Liver (tissue), 9 donors: ENCODE data around the gene GOLGA1. TPM values are rescaled to one million over a fixed set of nuclear protein-coding genes. Genes with fewer than 3 reads are reported as not detected.

ENCODE experiments used
- DNase-seq: peaks from one replicate; pipeline ENCODE4 v3.0.0-alpha.2; 2017; ENCODE audit warnings: low spot score
- H3K27ac ChIP-seq, 2 donors: one replicate each; pipeline ENCODE4 v1.7.0; 2013; ENCODE audit warnings: inconsistent platforms in 2 of 2, low read length in 2 of 2, control low read depth in 1 of 2, low read depth in 1 of 2, mild to moderate bottlenecking in 1 of 2
- H3K27me3 ChIP-seq, 4 donors: one replicate each; pipeline versions ENCODE4 v1.6.1 to v1.7.0; 2013; ENCODE audit warnings: low read length in 3 of 4, inconsistent platforms in 1 of 4, mild to moderate bottlenecking in 1 of 4, moderate library complexity in 1 of 4; ENCODE audit not compliant: control insufficient read depth in 4 of 4, insufficient read depth in 4 of 4
- H3K36me3 ChIP-seq, 4 donors: one replicate each; pipeline versions ENCODE4 v1.6.1 to v1.7.0; 2013; ENCODE audit warnings: low read length in 3 of 4, mild to moderate bottlenecking in 3 of 4, low read depth in 1 of 4, moderate library complexity in 1 of 4; ENCODE audit not compliant: control insufficient read depth in 4 of 4, insufficient read depth in 3 of 4
- H3K4me1 ChIP-seq, 4 donors: one replicate each; pipeline versions ENCODE4 v1.6.1 to v1.7.0; 2013; ENCODE audit warnings: low read length in 3 of 4, mild to moderate bottlenecking in 3 of 4, moderate library complexity in 1 of 4; ENCODE audit not compliant: control insufficient read depth in 4 of 4, insufficient read depth in 4 of 4
- H3K4me3 ChIP-seq, 3 donors: one replicate each; pipeline versions ENCODE4 v1.6.1 to v1.7.0; 2013; ENCODE audit warnings: low read length in 3 of 3, control low read depth in 1 of 3, low read depth in 1 of 3, mild to moderate bottlenecking in 1 of 3
- H3K9ac ChIP-seq, 2 donors: one replicate each; pipeline ENCODE4 v1.7.0; 2013; ENCODE audit warnings: low read length in 2 of 2, mild to moderate bottlenecking in 2 of 2, moderate library complexity in 2 of 2, control low read depth in 1 of 2, low read depth in 1 of 2
- H3K9me3 ChIP-seq, 4 donors: one replicate each; pipeline versions ENCODE4 v1.6.1 to v1.7.0; 2013; ENCODE audit warnings: low read length in 3 of 4; ENCODE audit not compliant: control insufficient read depth in 4 of 4
- FOXA1 ChIP-seq: IDR thresholded peaks from 2 replicates; pipeline ENCODE4 v1.6.1; 2016; ENCODE audit warnings: antibody characterized with exemption
- FOXA2 ChIP-seq: IDR thresholded peaks from 2 replicates; pipeline ENCODE4 v1.6.1; 2016; ENCODE audit warnings: antibody characterized with exemption
- GABPA ChIP-seq, 2 donors: IDR thresholded peaks in 1 of 2; conservative IDR thresholded peaks in 1 of 2; 2 replicates each; pipeline ENCODE4 v1.6.1; 2016; ENCODE audit warnings: antibody characterized with exemption in 2 of 2, mild to moderate bottlenecking in 1 of 2, moderate library complexity in 1 of 2
- HNF4A ChIP-seq, 2 donors: conservative IDR thresholded peaks; 2 replicates each; pipeline ENCODE4 v1.6.1; 2016; ENCODE audit warnings: antibody characterized with exemption in 2 of 2, mild to moderate bottlenecking in 2 of 2
- HNF4G ChIP-seq: IDR thresholded peaks from 2 replicates; pipeline ENCODE4 v1.6.1; 2016; ENCODE audit warnings: antibody characterized with exemption
- JUND ChIP-seq, 2 donors: IDR thresholded peaks; 2 replicates each; pipeline ENCODE4 v1.6.1; 2016; ENCODE audit warnings: antibody characterized with exemption in 2 of 2
- RAD21 ChIP-seq, 2 donors: IDR thresholded peaks; 2 replicates each; pipeline ENCODE4 v1.6.1; 2016; ENCODE audit warnings: antibody characterized with exemption in 2 of 2, mild to moderate bottlenecking in 2 of 2
- RXRA ChIP-seq, 2 donors: IDR thresholded peaks; 2 replicates each; pipeline ENCODE4 v1.6.1; 2017 to 2018; ENCODE audit warnings: antibody characterized with exemption in 2 of 2, mild to moderate bottlenecking in 1 of 2
- SP1 ChIP-seq: IDR thresholded peaks from 2 replicates; pipeline ENCODE4 v1.6.1; 2018; ENCODE audit warnings: antibody characterized with exemption, mild to moderate bottlenecking
- TAF1 ChIP-seq: conservative IDR thresholded peaks from 2 replicates; pipeline ENCODE4 v1.6.1; 2016; ENCODE audit warnings: antibody characterized with exemption, mild to moderate bottlenecking
- YY1 ChIP-seq: IDR thresholded peaks from 2 replicates; pipeline ENCODE4 v1.6.1; 2016; ENCODE audit warnings: antibody characterized with exemption, mild to moderate bottlenecking
- WGBS: extraction: QIAGEN DNeasy Blood & Tissue Kit; methylation state at CpG from one replicate; pipeline ENCODE4 v1.1.7; 2013; 5-methylcytosine and 5-hydroxymethylcytosine counted together
- polyA plus RNA-seq, 2 donors: library from polyadenylated mRNA; stranded (reverse) in 1 of 2; unstranded in 1 of 2; fragments of 200-250 nt in 1 of 2; fragments of >200 nt in 1 of 2; fragmentation: Nextera tagmentation in 1 of 2; extraction: Ambion mirVana in 1 of 2; gene quantifications; one replicate each; pipeline versions ENCODE4 v1.2.1 to v1.2.3, GENCODE V29; 2013 to 2015
- total RNA-seq, 2 donors: library from RNA; depleted of rRNA; stranded (reverse); fragments of >200 nt; gene quantifications; one replicate each; pipeline ENCODE4 v1.2.3, GENCODE V29; 2014
- TF ChIP-seq, protein P1 (sequence below): IDR thresholded peaks from 2 replicates; pipeline ENCODE4 v1.6.1; 2016; ENCODE audit warnings: antibody characterized with exemption
- TF ChIP-seq, protein P2 (sequence below): IDR thresholded peaks from 2 replicates; pipeline ENCODE4 v1.6.1; 2016; ENCODE audit warnings: antibody characterized with exemption
- TF ChIP-seq, protein P3 (sequence below): IDR thresholded peaks from 2 replicates; pipeline ENCODE4 v1.6.1; 2016; ENCODE audit warnings: antibody characterized with exemption, mild to moderate bottlenecking
- TF ChIP-seq, protein P4 (sequence below): IDR thresholded peaks from 2 replicates; pipeline ENCODE4 v1.6.1; 2016; ENCODE audit warnings: antibody characterized with exemption
- TF ChIP-seq, protein P5 (sequence below): fragments of 150-350 bp; IDR thresholded peaks from 2 replicates; pipeline ENCODE4 v1.5.1; 2017; ENCODE audit warnings: improper control_type of control experiment, low read depth, low read length; ENCODE audit not compliant: missing input control
- donor health status: healthy.
- donor health status: healthy.
- donor health status: healthy.
- donor health status: healthy.
- donor health status: healthy.

GOLGA1 gene
- total and polyA plus RNA-seq, 4 donors: 5.9 to 17.6 (median 8.9) TPM

DNA sequence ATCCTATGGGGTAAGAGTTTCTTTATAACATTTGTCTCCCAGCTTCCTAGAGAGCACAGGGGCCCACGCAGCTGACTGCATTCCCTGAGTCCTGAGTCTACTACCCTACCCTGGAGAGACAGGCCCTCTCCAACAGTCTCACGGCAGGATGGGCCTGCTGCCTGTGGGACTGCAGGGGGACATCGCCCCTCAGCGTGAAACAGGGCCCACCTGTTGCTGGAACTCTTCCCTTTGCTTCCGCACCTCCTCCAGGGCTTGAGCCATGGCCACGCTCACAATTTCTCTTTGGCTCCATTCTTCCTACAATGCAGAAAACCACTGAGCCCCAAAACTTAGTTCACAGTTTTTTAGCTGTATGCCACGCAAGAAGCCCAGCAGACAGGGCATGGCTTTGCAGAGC, 50.7 kb downstream of the GOLGA1 start:
- Histone ChIP-seq H3K27ac (no peak overlapping the region), H3K36me3 (peaks cover 10 to 75% (median 45%) of the 10 kb centered on the region in 4 donors), H3K9me3 (no peaks in the 10 kb centered on the region), H3K27me3 (no peaks in the 10 kb centered on the region), H3K4me3 (no peak overlapping the region), H3K4me1 (no peaks in the 10 kb centered on the region), H3K9ac (no peak overlapping the region)
- TF ChIP-seq, protein P1, sequence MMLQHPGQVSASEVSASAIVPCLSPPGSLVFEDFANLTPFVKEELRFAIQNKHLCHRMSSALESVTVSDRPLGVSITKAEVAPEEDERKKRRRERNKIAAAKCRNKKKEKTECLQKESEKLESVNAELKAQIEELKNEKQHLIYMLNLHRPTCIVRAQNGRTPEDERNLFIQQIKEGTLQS: no peak
- no peak for TF ChIP-seq SP1
- TF ChIP-seq, protein P2, sequence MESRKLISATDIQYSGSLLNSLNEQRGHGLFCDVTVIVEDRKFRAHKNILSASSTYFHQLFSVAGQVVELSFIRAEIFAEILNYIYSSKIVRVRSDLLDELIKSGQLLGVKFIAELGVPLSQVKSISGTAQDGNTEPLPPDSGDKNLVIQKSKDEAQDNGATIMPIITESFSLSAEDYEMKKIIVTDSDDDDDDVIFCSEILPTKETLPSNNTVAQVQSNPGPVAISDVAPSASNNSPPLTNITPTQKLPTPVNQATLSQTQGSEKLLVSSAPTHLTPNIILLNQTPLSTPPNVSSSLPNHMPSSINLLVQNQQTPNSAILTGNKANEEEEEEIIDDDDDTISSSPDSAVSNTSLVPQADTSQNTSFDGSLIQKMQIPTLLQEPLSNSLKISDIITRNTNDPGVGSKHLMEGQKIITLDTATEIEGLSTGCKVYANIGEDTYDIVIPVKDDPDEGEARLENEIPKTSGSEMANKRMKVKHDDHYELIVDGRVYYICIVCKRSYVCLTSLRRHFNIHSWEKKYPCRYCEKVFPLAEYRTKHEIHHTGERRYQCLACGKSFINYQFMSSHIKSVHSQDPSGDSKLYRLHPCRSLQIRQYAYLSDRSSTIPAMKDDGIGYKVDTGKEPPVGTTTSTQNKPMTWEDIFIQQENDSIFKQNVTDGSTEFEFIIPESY: no peak
- WGBS: 97% methylated on average over 7 of the region's 7 CpGs
- DNase-seq: no peak

DNA sequence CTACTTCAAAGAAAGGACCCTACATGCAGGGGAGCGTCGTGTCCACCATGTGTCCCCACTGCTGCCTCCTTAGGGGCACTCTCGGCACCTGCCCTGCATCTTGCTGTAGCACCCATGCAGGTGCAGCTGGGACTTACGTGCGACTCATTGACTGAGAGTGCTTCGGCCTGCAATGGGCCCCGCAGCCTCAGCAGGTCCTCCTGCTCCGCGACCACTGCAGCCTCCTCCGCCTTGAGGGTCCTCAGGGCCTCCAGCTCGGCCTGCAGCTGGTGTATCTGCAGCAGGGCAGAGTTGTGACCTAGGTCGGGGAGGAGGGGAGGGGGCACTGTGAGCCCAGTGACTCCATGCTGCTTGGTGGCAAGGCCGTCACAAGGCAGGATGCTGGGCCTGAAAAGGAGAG, 51.9 kb downstream of the GOLGA1 start:
- DNase-seq: no peak
- Histone ChIP-seq H3K9me3 (no peaks in the 10 kb centered on the region), H3K27ac (no peak overlapping the region), H3K4me1 (no peaks in the 10 kb centered on the region), H3K4me3 (no peak overlapping the region), H3K9ac (no peak overlapping the region), H3K27me3 (no peaks in the 10 kb centered on the region), H3K36me3 (peaks cover 10 to 78% (median 47%) of the 10 kb centered on the region in 4 donors)
- WGBS: 96% methylated on average over 13 of the region's 13 CpGs
- no peak for TF ChIP-seq RAD21 (IDR thresholded peaks at IDR 0.05)
- TF ChIP-seq FOXA2: no peak
- TF ChIP-seq, protein P1: no peak
- TF ChIP-seq, protein P3, sequence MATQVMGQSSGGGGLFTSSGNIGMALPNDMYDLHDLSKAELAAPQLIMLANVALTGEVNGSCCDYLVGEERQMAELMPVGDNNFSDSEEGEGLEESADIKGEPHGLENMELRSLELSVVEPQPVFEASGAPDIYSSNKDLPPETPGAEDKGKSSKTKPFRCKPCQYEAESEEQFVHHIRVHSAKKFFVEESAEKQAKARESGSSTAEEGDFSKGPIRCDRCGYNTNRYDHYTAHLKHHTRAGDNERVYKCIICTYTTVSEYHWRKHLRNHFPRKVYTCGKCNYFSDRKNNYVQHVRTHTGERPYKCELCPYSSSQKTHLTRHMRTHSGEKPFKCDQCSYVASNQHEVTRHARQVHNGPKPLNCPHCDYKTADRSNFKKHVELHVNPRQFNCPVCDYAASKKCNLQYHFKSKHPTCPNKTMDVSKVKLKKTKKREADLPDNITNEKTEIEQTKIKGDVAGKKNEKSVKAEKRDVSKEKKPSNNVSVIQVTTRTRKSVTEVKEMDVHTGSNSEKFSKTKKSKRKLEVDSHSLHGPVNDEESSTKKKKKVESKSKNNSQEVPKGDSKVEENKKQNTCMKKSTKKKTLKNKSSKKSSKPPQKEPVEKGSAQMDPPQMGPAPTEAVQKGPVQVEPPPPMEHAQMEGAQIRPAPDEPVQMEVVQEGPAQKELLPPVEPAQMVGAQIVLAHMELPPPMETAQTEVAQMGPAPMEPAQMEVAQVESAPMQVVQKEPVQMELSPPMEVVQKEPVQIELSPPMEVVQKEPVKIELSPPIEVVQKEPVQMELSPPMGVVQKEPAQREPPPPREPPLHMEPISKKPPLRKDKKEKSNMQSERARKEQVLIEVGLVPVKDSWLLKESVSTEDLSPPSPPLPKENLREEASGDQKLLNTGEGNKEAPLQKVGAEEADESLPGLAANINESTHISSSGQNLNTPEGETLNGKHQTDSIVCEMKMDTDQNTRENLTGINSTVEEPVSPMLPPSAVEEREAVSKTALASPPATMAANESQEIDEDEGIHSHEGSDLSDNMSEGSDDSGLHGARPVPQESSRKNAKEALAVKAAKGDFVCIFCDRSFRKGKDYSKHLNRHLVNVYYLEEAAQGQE: no peak
- no peak for TF ChIP-seq GABPA (IDR thresholded peaks at IDR 0.05 in 1 of 2, conservative IDR thresholded peaks at IDR 0.05 in 1 of 2)
- TF ChIP-seq, protein P4, sequence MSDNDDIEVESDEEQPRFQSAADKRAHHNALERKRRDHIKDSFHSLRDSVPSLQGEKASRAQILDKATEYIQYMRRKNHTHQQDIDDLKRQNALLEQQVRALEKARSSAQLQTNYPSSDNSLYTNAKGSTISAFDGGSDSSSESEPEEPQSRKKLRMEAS: no peak
- no peak for TF ChIP-seq FOXA1
- no peak for TF ChIP-seq HNF4G
- TF ChIP-seq, protein P5, sequence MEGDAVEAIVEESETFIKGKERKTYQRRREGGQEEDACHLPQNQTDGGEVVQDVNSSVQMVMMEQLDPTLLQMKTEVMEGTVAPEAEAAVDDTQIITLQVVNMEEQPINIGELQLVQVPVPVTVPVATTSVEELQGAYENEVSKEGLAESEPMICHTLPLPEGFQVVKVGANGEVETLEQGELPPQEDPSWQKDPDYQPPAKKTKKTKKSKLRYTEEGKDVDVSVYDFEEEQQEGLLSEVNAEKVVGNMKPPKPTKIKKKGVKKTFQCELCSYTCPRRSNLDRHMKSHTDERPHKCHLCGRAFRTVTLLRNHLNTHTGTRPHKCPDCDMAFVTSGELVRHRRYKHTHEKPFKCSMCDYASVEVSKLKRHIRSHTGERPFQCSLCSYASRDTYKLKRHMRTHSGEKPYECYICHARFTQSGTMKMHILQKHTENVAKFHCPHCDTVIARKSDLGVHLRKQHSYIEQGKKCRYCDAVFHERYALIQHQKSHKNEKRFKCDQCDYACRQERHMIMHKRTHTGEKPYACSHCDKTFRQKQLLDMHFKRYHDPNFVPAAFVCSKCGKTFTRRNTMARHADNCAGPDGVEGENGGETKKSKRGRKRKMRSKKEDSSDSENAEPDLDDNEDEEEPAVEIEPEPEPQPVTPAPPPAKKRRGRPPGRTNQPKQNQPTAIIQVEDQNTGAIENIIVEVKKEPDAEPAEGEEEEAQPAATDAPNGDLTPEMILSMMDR: no peak
- no peak for TF ChIP-seq JUND (IDR thresholded peaks at IDR 0.05)
- TF ChIP-seq HNF4A (conservative IDR thresholded peaks at IDR 0.05): no peak
- TF ChIP-seq, protein P2: no peak
- no peak for TF ChIP-seq TAF1
- no peak for TF ChIP-seq RXRA (IDR thresholded peaks at IDR 0.05)
- no peak for TF ChIP-seq YY1
